Neural cell (in vitro differentiated cells): Measurements from ENCODE around the gene CYP2W1. TPM values are rescaled to one million over a fixed set of nuclear protein-coding genes. Genes with fewer than 3 reads are reported as not detected.

Source experiments
- H2AFZ ChIP-seq: fragments of 200-600, 300-800 bp; sonication (generic), shearing (Covaris generic); 2 replicates; pipeline ENCODE4 v1.6.0; 2014; ENCODE audit warnings: low read depth, mild to moderate bottlenecking, antibody characterized with exemption, low read length, moderate library complexity
- H3F3A ChIP-seq: fragments of 200-600 bp; shearing (Covaris generic); 2 replicates; pipeline ENCODE4 v1.6.1; 2016; ENCODE audit warnings: mild to moderate bottlenecking, moderate library complexity, mixed read lengths, antibody characterized with exemption, low read length; ENCODE audit not compliant: insufficient read depth, poor library complexity, severe bottlenecking
- H3K27ac ChIP-seq: fragments of 200-600, 300-800 bp; sonication (generic), shearing (Covaris generic); 2 replicates; pipeline ENCODE4 v1.5.1; 2014; ENCODE audit warnings: mild to moderate bottlenecking, low read length, moderate library complexity
- H3K27me3 ChIP-seq: fragments of 300-800, 200-600 bp; sonication (generic), shearing (Covaris generic); 2 replicates; pipeline ENCODE4 v1.6.0; 2014; ENCODE audit warnings: mild to moderate bottlenecking, low read depth, low read length, moderate library complexity; ENCODE audit not compliant: insufficient read depth
- H3K36me3 ChIP-seq: fragments of 300-800, 200-600 bp; sonication (generic), shearing (Covaris generic); 2 replicates; pipeline ENCODE4 v1.5.1; 2014; ENCODE audit warnings: mild to moderate bottlenecking, antibody characterized with exemption, low read length, moderate library complexity; ENCODE audit not compliant: insufficient read depth
- H3K4me2 ChIP-seq: fragments of 300-800, 200-600 bp; sonication (generic), shearing (Covaris generic); 2 replicates; pipeline ENCODE4 v1.6.0; 2014; ENCODE audit warnings: mild to moderate bottlenecking, low read length
- H3K4me3 ChIP-seq: fragments of 300-800, 200-600 bp; sonication (generic), shearing (Covaris generic); 2 replicates; pipeline ENCODE4 v1.5.1; 2014; ENCODE audit warnings: mild to moderate bottlenecking, low read length, moderate library complexity
- H3K79me2 ChIP-seq: fragments of 200-600 bp; shearing (Covaris generic); replicated peaks from 2 replicates; pipeline ENCODE4 v1.6.0; 2014; ENCODE audit warnings: mild to moderate bottlenecking, low read length, moderate library complexity; ENCODE audit not compliant: insufficient read depth
- H3K9ac ChIP-seq: fragments of 300-800, 200-600 bp; sonication (generic), shearing (Covaris generic); 2 replicates; pipeline ENCODE4 v1.6.1; 2016; ENCODE audit warnings: mild to moderate bottlenecking, low read length, mixed read lengths
- H3K9me2 ChIP-seq: fragments of 200-600 bp; shearing (Covaris generic); 2 replicates; pipeline ENCODE4 v1.6.1; 2016; ENCODE audit warnings: mild to moderate bottlenecking, low read length, mixed read lengths; ENCODE audit not compliant: insufficient read depth
- H3K9me3 ChIP-seq: fragments of 200-600, 300-800 bp; sonication (generic), shearing (Covaris generic); 2 replicates; pipeline ENCODE4 v1.6.1; 2016; ENCODE audit warnings: mild to moderate bottlenecking, mixed run types, low read length, moderate library complexity, mixed read lengths
- H4K20me1 ChIP-seq: fragments of 200-600 bp; shearing (Covaris generic); 2 replicates; pipeline ENCODE4 v1.6.1; 2016; ENCODE audit warnings: mild to moderate bottlenecking, mixed run types; ENCODE audit not compliant: insufficient read depth
- EP300 ChIP-seq: fragments of 450-650 bp; conservative IDR thresholded peaks from 2 replicates; pipeline ENCODE4 v1.6.1; 2014; ENCODE audit warnings: antibody characterized with exemption, mild to moderate bottlenecking, moderate library complexity; ENCODE audit not compliant: poor library complexity, severe bottlenecking
- EZH2 ChIP-seq: fragments of 200-600, 300-800 bp; shearing (Covaris generic), sonication (generic); IDR thresholded peaks from 2 replicates; pipeline ENCODE4 v1.6.1; 2014; ENCODE audit warnings: antibody characterized with exemption, low read length, borderline replicate concordance, mild to moderate bottlenecking; ENCODE audit not compliant: insufficient read depth, poor library complexity, severe bottlenecking
- MXI1 ChIP-seq: fragments of 450-650 bp; conservative IDR thresholded peaks from 2 replicates; pipeline ENCODE4 v1.6.1; 2014; ENCODE audit warnings: antibody characterized with exemption, mild to moderate bottlenecking; ENCODE audit not compliant: poor library complexity, severe bottlenecking
- POLR2AphosphoS5 ChIP-seq: IDR thresholded peaks from 2 replicates; pipeline ENCODE4 v1.6.1; 2012
- RAD21 ChIP-seq: fragments of 450-650 bp; conservative IDR thresholded peaks from 2 replicates; pipeline ENCODE4 v1.6.1; 2014; ENCODE audit warnings: antibody characterized with exemption, mild to moderate bottlenecking, moderate library complexity
- REST ChIP-seq: IDR thresholded peaks from 2 replicates; pipeline ENCODE4 v1.6.1; 2012; ENCODE audit warnings: borderline replicate concordance
- SMC3 ChIP-seq: fragments of 450-650 bp; conservative IDR thresholded peaks from 2 replicates; pipeline ENCODE4 v1.6.1; 2014; ENCODE audit warnings: antibody characterized with exemption, mild to moderate bottlenecking, moderate library complexity; ENCODE audit not compliant: poor library complexity
- TAF1 ChIP-seq: IDR thresholded peaks from 2 replicates; pipeline ENCODE4 v1.6.1; 2012; ENCODE audit warnings: low read depth
- polyA minus RNA-seq: library from RNA; depleted of rRNA, polyadenylated mRNA; stranded (reverse); fragments of >200 nt; gene quantifications from 2 replicates; pipeline ENCODE4 v1.2.3, GENCODE V29; 2014
- polyA plus RNA-seq: library from polyadenylated mRNA; depleted of rRNA; stranded (reverse); fragments of >200 nt; gene quantifications from 2 replicates; pipeline ENCODE4 v1.2.3, GENCODE V29; 2014
- TF ChIP-seq, protein P1 (sequence below): fragments of 450-650 bp; IDR thresholded peaks from 2 replicates; pipeline ENCODE4 v1.5.1; 2014; ENCODE audit warnings: antibody characterized with exemption, mild to moderate bottlenecking, moderate library complexity; ENCODE audit not compliant: poor library complexity, severe bottlenecking

Gene CYP2W1
- polyA plus RNA-seq (not detected in 2 replicates), polyA minus RNA-seq (not detected in 2 replicates)

DNA sequence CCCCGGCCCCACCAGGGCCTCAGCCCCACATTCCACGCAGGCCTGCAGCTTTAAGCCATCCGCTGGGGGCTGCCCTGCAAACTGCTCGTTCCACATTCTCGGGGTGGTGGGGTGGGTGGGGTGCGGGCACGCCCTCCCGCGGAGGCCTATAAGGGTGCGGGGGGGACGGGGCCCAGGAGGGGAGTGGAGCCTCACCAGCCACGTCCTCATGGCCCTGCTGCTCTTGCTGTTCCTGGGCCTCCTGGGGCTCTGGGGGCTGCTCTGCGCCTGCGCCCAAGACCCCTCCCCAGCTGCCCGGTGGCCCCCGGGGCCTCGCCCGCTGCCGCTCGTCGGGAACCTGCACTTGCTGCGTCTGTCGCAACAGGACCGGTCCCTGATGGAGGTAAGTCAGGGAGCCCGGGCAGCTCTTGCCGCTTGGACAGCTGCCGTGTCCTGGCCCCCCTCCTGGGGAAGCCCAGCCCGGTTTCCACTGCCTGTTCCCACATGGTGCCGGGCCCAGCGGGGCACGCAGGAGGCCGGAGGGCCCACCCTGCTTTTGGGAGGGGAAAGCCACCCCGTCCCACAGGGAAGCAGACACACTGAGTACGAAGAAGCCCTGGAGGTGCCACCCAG, at the start of gene CYP2W1:
CYP2W1 (plus strand) TSS at position 178 of the 612 bp plus-strand sequence; CDS start at position 209, 31 bp downstream.
- no peaks in the 10 kb centered on the region for H3F3A ChIP-seq
- no peaks in the 10 kb centered on the region for H3K79me2 ChIP-seq
- no peak within 1 kb of the TSS for H3K4me2 ChIP-seq
- H3K9ac ChIP-seq, result no peak within 1 kb of the TSS
- H3K4me3 ChIP-seq, result no peak within 1 kb of the TSS
- H2AFZ ChIP-seq, result no peak within 1 kb of the TSS
- no peaks in the 10 kb centered on the region for H3K9me2 ChIP-seq
- H3K27ac ChIP-seq, result no peak within 1 kb of the TSS
- H3K27me3 ChIP-seq, result no peaks in the 10 kb centered on the region
- TF ChIP-seq EP300, result no peak
- no peak for TF ChIP-seq EZH2
- no peak for TF ChIP-seq SMC3
- TF ChIP-seq, protein P1, sequence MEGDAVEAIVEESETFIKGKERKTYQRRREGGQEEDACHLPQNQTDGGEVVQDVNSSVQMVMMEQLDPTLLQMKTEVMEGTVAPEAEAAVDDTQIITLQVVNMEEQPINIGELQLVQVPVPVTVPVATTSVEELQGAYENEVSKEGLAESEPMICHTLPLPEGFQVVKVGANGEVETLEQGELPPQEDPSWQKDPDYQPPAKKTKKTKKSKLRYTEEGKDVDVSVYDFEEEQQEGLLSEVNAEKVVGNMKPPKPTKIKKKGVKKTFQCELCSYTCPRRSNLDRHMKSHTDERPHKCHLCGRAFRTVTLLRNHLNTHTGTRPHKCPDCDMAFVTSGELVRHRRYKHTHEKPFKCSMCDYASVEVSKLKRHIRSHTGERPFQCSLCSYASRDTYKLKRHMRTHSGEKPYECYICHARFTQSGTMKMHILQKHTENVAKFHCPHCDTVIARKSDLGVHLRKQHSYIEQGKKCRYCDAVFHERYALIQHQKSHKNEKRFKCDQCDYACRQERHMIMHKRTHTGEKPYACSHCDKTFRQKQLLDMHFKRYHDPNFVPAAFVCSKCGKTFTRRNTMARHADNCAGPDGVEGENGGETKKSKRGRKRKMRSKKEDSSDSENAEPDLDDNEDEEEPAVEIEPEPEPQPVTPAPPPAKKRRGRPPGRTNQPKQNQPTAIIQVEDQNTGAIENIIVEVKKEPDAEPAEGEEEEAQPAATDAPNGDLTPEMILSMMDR, result no peak
- no peak for TF ChIP-seq TAF1
- no peak for TF ChIP-seq POLR2AphosphoS5
- TF ChIP-seq REST, result no peak
- TF ChIP-seq MXI1, result no peak
- TF ChIP-seq RAD21, result no peak
- H3K36me3 ChIP-seq, result no peaks in the 10 kb centered on the region
- no peaks in the 10 kb centered on the region for H3K9me3 ChIP-seq
- H4K20me1 ChIP-seq, result no peaks in the 10 kb centered on the region

GRCh38 chr7:934469-935163, 48.4 kb upstream of the CYP2W1 start:
- H3K9me2 ChIP-seq, result no peaks in the 10 kb centered on the region
- H3K27ac ChIP-seq, result no peak overlapping the region
- no peak overlapping the region for H3K4me3 ChIP-seq
- no peaks in the 10 kb centered on the region for H3K9me3 ChIP-seq
- H3K79me2 ChIP-seq, result no peaks in the 10 kb centered on the region
- no peaks in the 10 kb centered on the region for H3K27me3 ChIP-seq
- H4K20me1 ChIP-seq, result no peaks in the 10 kb centered on the region
- no peak overlapping the region for H3K4me2 ChIP-seq
- TF ChIP-seq TAF1, result no peak
- TF ChIP-seq MXI1, result no peak
- TF ChIP-seq, protein P1, result no peak
- TF ChIP-seq SMC3, result no peak
- TF ChIP-seq REST, result no peak
- TF ChIP-seq EZH2, result no peak
- no peak for TF ChIP-seq EP300
- no peak for TF ChIP-seq POLR2AphosphoS5
- TF ChIP-seq RAD21, result no peak
- no peaks in the 10 kb centered on the region for H3K36me3 ChIP-seq
- no peak overlapping the region for H3K9ac ChIP-seq
- H2AFZ ChIP-seq, result no peak overlapping the region
- H3F3A ChIP-seq, result no peaks in the 10 kb centered on the region
